ENCODE data around the gene MMEL1.
"Not testable (repeated sequence)": the region's sequence is repeated elsewhere in the genome, so short reads cannot be mapped to it uniquely, and the experiment has no call there.

MMEL1 gene

GRCh38 chr1:2585318-2586092, 47.3 kb downstream of the MMEL1 start:
- Histone ChIP-seq H3K27ac (ENCODE audit: low read depth, low read length) (peak overlapping the region; percentile 93), H3K27me3 (ENCODE audit: insufficient read depth, low read length) (no peaks in the 10 kb centered on the region), H3K4me3 (ENCODE audit: low read length) (peak overlapping the region; percentile 98), H3K9ac (ENCODE audit: low read depth, low read length) (peak overlapping the region; percentile 93), H3K9me3 (ENCODE audit: insufficient read depth, low read depth, low read length) (no peaks in the 10 kb centered on the region), H3K4me1 (ENCODE audit: insufficient read depth, low read length) (peaks cover 8% of the 10 kb centered on the region), H3K36me3 (ENCODE audit: insufficient read depth, low read length) (peaks cover 11% of the 10 kb centered on the region)
- WGBS, result 7% methylated on average over 28 of the region's 28 CpGs

- Histone ChIP-seq H3K9me3 (ENCODE audit: insufficient read depth, low read depth, low read length) (no peaks in the 10 kb centered on the region), H3K4me3 (ENCODE audit: low read length) (peak overlapping the region; percentile 98; the same call in 1 of the 2 replicates), H3K4me1 (ENCODE audit: insufficient read depth, low read length) (peaks cover 8% of the 10 kb centered on the region), H3K36me3 (ENCODE audit: insufficient read depth, low read length) (peaks cover 11% of the 10 kb centered on the region), H3K27me3 (ENCODE audit: insufficient read depth, low read length) (no peaks in the 10 kb centered on the region), H3K9ac (ENCODE audit: low read depth, low read length) (peak overlapping the region; percentile 93), H3K27ac (ENCODE audit: low read depth, low read length) (no peak overlapping the region; the same call in 1 of the 2 replicates)
- 84% methylated on average over 12 of the region's 12 CpGs for WGBS
Measured at GRCh38 chr1:2584686-2585317, 48.0 kb downstream of the MMEL1 start.

- no peak overlapping the region for H3K4me3 ChIP-seq (ENCODE audit: low read length)
- no peaks in the 10 kb centered on the region for H3K27me3 ChIP-seq (ENCODE audit: insufficient read depth, low read length)
- H3K36me3 ChIP-seq (ENCODE audit: insufficient read depth, low read length), result peaks cover 4% of the 10 kb centered on the region; the same call in 1 of the 2 replicates
- no peak overlapping the region for H3K9ac ChIP-seq (ENCODE audit: low read depth, low read length)
- H3K27ac ChIP-seq (ENCODE audit: low read depth, low read length), result peak overlapping the region; percentile 46; the same call in 1 of the 2 replicates
- WGBS, result 76% methylated on average over 14 of the region's 14 CpGs
- peaks cover 8% of the 10 kb centered on the region for H3K4me1 ChIP-seq (ENCODE audit: insufficient read depth, low read length)
- no peaks in the 10 kb centered on the region for H3K9me3 ChIP-seq (ENCODE audit: insufficient read depth, low read depth, low read length)
Measured at GRCh38 chr1:2583871-2584351, 48.9 kb downstream of the MMEL1 start.

GRCh38 chr1:2583331-2583791, 49.5 kb downstream of the MMEL1 start:
- Histone ChIP-seq H3K4me1 (ENCODE audit: insufficient read depth, low read length) (peaks cover 8% of the 10 kb centered on the region), H3K9ac (ENCODE audit: low read depth, low read length) (no peak overlapping the region), H3K27ac (ENCODE audit: low read depth, low read length) (peak overlapping the region; percentile 46; the same call in 1 of the 2 replicates), H3K36me3 (ENCODE audit: insufficient read depth, low read length) (no peaks in the 10 kb centered on the region), H3K4me3 (ENCODE audit: low read length) (no peak overlapping the region), H3K9me3 (ENCODE audit: insufficient read depth, low read depth, low read length) (no peaks in the 10 kb centered on the region), H3K27me3 (ENCODE audit: insufficient read depth, low read length) (no peaks in the 10 kb centered on the region)
- 75% methylated on average over 5 of the region's 5 CpGs for WGBS

GRCh38 chr1:2582391-2582790, 50.4 kb downstream of the MMEL1 start:
- no peak overlapping the region for H3K9ac ChIP-seq (ENCODE audit: low read depth, low read length)
- H3K36me3 ChIP-seq (ENCODE audit: insufficient read depth, low read length), result no peaks in the 10 kb centered on the region
- H3K27ac ChIP-seq (ENCODE audit: low read depth, low read length), result no peak overlapping the region
- WGBS, result 84% methylated on average over 7 of the region's 7 CpGs
- H3K4me3 ChIP-seq (ENCODE audit: low read length), result no peak overlapping the region
- no peaks in the 10 kb centered on the region for H3K9me3 ChIP-seq (ENCODE audit: insufficient read depth, low read depth, low read length)
- peaks cover 8% of the 10 kb centered on the region for H3K4me1 ChIP-seq (ENCODE audit: insufficient read depth, low read length)
- no peaks in the 10 kb centered on the region for H3K27me3 ChIP-seq (ENCODE audit: insufficient read depth, low read length)

GRCh38 chr1:2580691-2581090, 52.1 kb downstream of the MMEL1 start:
- H3K4me3 ChIP-seq (ENCODE audit: low read length), result no peak overlapping the region
- no peaks in the 10 kb centered on the region for H3K27me3 ChIP-seq (ENCODE audit: insufficient read depth, low read length)
- H3K9me3 ChIP-seq (ENCODE audit: insufficient read depth, low read depth, low read length), result no peaks in the 10 kb centered on the region
- H3K27ac ChIP-seq (ENCODE audit: low read depth, low read length), result no peak overlapping the region
- peaks cover 8% of the 10 kb centered on the region for H3K4me1 ChIP-seq (ENCODE audit: insufficient read depth, low read length)
- H3K36me3 ChIP-seq (ENCODE audit: insufficient read depth, low read length), result no peaks in the 10 kb centered on the region
- H3K9ac ChIP-seq (ENCODE audit: low read depth, low read length), result no peak overlapping the region
- 93% methylated on average over 10 of the region's 10 CpGs for WGBS

- no peaks in the 10 kb centered on the region for H3K9me3 ChIP-seq (ENCODE audit: insufficient read depth, low read depth, low read length)
- H3K27me3 ChIP-seq (ENCODE audit: insufficient read depth, low read length), result no peaks in the 10 kb centered on the region
- H3K4me3 ChIP-seq (ENCODE audit: low read length), result no peak overlapping the region
- peaks cover 6% of the 10 kb centered on the region; the same call in 1 of the 2 replicates for H3K4me1 ChIP-seq (ENCODE audit: insufficient read depth, low read length)
- H3K9ac ChIP-seq (ENCODE audit: low read depth, low read length), result no peak overlapping the region
- no peak overlapping the region for H3K27ac ChIP-seq (ENCODE audit: low read depth, low read length)
- WGBS, result 82% methylated on average over 3 of the region's 4 CpGs
- no peaks in the 10 kb centered on the region for H3K36me3 ChIP-seq (ENCODE audit: insufficient read depth, low read length)
Measured at GRCh38 chr1:2578758-2579118, 54.1 kb downstream of the MMEL1 start.

GRCh38 chr1:2577565-2578075, 55.2 kb downstream of the MMEL1 start:
- not testable (repeated sequence) for H3K27ac ChIP-seq (ENCODE audit: low read depth, low read length); H3K9ac ChIP-seq (ENCODE audit: low read depth, low read length); H3K36me3 ChIP-seq (ENCODE audit: insufficient read depth, low read length); H3K4me1 ChIP-seq (ENCODE audit: insufficient read depth, low read length); H3K27me3 ChIP-seq (ENCODE audit: insufficient read depth, low read length); H3K4me3 ChIP-seq (ENCODE audit: low read length); H3K9me3 ChIP-seq (ENCODE audit: insufficient read depth, low read depth, low read length)
- WGBS, result 90% methylated on average over 17 of the region's 23 CpGs

GRCh38 chr1:2575801-2576663, 56.8 kb downstream of the MMEL1 start:
- 0 out of 2 replicates have a peak, but pooled peaks cover 5% of the 10 kb centered on the region for H3K9me3 ChIP-seq (ENCODE audit: insufficient read depth, low read depth, low read length)
- no peaks in the 10 kb centered on the region for H3K27me3 ChIP-seq (ENCODE audit: insufficient read depth, low read length)
- WGBS, result 93% methylated on average over 23 of the region's 23 CpGs
- no peak overlapping the region for H3K27ac ChIP-seq (ENCODE audit: low read depth, low read length)
- H3K4me3 ChIP-seq (ENCODE audit: low read length), result no peak overlapping the region
- H3K4me1 ChIP-seq (ENCODE audit: insufficient read depth, low read length), result no peaks in the 10 kb centered on the region
- no peak overlapping the region for H3K9ac ChIP-seq (ENCODE audit: low read depth, low read length)
- H3K36me3 ChIP-seq (ENCODE audit: insufficient read depth, low read length), result no peaks in the 10 kb centered on the region

GRCh38 chr1:2574350-2574749, 58.5 kb downstream of the MMEL1 start:
- Histone ChIP-seq H3K4me3 (ENCODE audit: low read length) (no peak overlapping the region), H3K4me1 (ENCODE audit: insufficient read depth, low read length) (no peaks in the 10 kb centered on the region), H3K9me3 (ENCODE audit: insufficient read depth, low read depth, low read length) (0 out of 2 replicates have a peak, but pooled peaks cover 5% of the 10 kb centered on the region), H3K27me3 (ENCODE audit: insufficient read depth, low read length) (no peaks in the 10 kb centered on the region), H3K36me3 (ENCODE audit: insufficient read depth, low read length) (no peaks in the 10 kb centered on the region), H3K9ac (ENCODE audit: low read depth, low read length) (no peak overlapping the region), H3K27ac (ENCODE audit: low read depth, low read length) (no peak overlapping the region)
- WGBS, result 93% methylated on average over 8 of the region's 9 CpGs

Measured in HUES64 (cell line).